Measurements from ENCODE around the gene CR1.
"Not testable (repeated sequence)": the region's sequence is repeated elsewhere in the genome, so short reads cannot be mapped to it uniquely, and the experiment has no call there.

The CR1 gene

DNA sequence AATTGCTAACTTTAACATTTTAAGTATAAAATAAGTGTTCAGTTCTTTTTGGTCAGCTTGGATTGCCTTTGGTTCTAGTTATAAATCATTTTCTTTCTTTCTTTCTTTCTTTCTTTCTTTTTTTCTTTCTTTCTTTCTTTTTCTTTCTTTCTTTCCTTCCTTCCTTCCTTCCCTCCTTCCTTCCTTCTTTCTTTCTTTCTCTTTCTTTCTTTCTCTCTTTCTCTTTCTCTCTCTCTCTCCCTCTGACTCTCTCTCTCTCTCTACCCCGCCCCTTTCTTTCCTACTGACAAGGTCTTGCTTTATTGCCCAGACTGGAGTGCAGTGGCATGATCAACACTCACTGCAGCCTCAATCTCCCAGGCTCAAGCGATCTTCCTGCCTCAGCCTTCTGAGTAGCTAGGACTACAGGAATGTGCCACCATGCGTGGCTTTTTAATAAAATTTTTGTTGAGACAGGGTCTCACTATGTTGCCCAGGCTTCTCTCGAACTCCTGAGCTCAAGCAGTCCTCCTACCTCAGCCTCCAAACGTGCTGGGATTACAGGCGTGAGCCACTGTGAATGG lies 187.0 kb downstream of the CR1 start:
- not testable (repeated sequence) for DNase-seq

- DNase-seq, result not testable (repeated sequence)
These were observed 194.6 kb downstream of the CR1 start for GRCh38 chr1:207690551-207690950.

- no peak for DNase-seq
These were observed 195.1 kb downstream of the CR1 start for GRCh38 chr1:207691010-207691409.
